Epithelial cell of proximal tubule (primary cell): ENCODE data around the gene RNF157. TPM values are rescaled to one million over a fixed set of nuclear protein-coding genes. Genes with fewer than 3 reads are reported as not detected.

ENCODE experiments used
- DNase-seq: peaks from one replicate; pipeline ENCODE4 v3.0.0-alpha.2; 2011; ENCODE audit warnings: low read depth
- H3K4me3 ChIP-seq: 2 replicates; pipeline ENCODE4 v1.5.1; 2011; ENCODE audit warnings: low read depth, mild to moderate bottlenecking, low read length
- CTCF ChIP-seq: conservative IDR thresholded peaks from 2 replicates; pipeline ENCODE4 v1.5.1; 2012; ENCODE audit warnings: low read depth, mild to moderate bottlenecking, low read length
- total RNA-seq: library from RNA; depleted of rRNA; stranded (reverse); fragments of >200 nt; gene quantifications from 2 replicates; pipeline ENCODE4 v1.2.3, GENCODE V29; 2015

Gene RNF157
- total RNA-seq, 1 donor from 2014 or later = 10.0 TPM

- TF ChIP-seq CTCF = no peak
- H3K4me3 ChIP-seq = no peak overlapping the region
- no peak for DNase-seq
These were observed 37.3 kb upstream of the RNF157 start for GRCh38 chr17:76277300-76278267.

GRCh38 chr17:76276461-76277299, 36.4 kb upstream of the RNF157 start:
- H3K4me3 ChIP-seq = no peak overlapping the region
- no peak for TF ChIP-seq CTCF
- DNase-seq = no peak

- no peak for TF ChIP-seq CTCF
- H3K4me3 ChIP-seq = no peak overlapping the region
- no peak for DNase-seq
These were observed 35.8 kb upstream of the RNF157 start for GRCh38 chr17:76276069-76276431.

GRCh38 chr17:76275382-76276068, 35.2 kb upstream of the RNF157 start:
- TF ChIP-seq CTCF = no peak
- no peak for DNase-seq
- no peak overlapping the region for H3K4me3 ChIP-seq

GRCh38 chr17:76274112-76274956, 34.0 kb upstream of the RNF157 start:
- TF ChIP-seq CTCF = no peak
- H3K4me3 ChIP-seq = no peak overlapping the region
- DNase-seq = no peak
